Measurements from ENCODE around the gene ZNF600.
"Not testable (repeated sequence)": the region's sequence is repeated elsewhere in the genome, so short reads cannot be mapped to it uniquely, and the experiment has no call there.

Gene ZNF600

GRCh38 chr19:52748336-52748950, 38.1 kb downstream of the ZNF600 start:
- CTCF ChIA-PET: interaction anchor here (0.8 to 1.2 kb wide), 2 partner anchors 13 to 500 kb away, joined by 4 read pairs; no protein-coding TSS in a partner anchor
- POLR2A ChIA-PET: no interaction called here
- TF ChIP-seq CTCF (IDR thresholded peaks at IDR 0.05; ENCODE audit: insufficient read depth, low read length, missing control alignments): no peak
- DNase-seq (ENCODE audit: low read depth, low spot score): no peak
- no peak overlapping the region for H3K4me3 ChIP-seq (ENCODE audit: low read depth, low read length)

- DNase-seq (ENCODE audit: low read depth, low spot score); POLR2A ChIA-PET; H3K4me3 ChIP-seq (ENCODE audit: low read depth, low read length): not testable (repeated sequence)
- CTCF ChIA-PET: interaction anchor here (1.4 kb wide), 1 partner anchor 10 kb away, joined by 6 read pairs; no protein-coding TSS in a partner anchor
These were observed 40.7 kb downstream of the ZNF600 start for GRCh38 chr19:52745919-52746318.

- no peak for TF ChIP-seq CTCF (IDR thresholded peaks at IDR 0.05; ENCODE audit: insufficient read depth, low read length, missing control alignments)
- CTCF ChIA-PET: interaction anchor here (0.6 to 1.7 kb wide), 2 partner anchors 8 to 495 kb away, joined by 3 to 4 read pairs; partner anchors contain the start of gene ZNF611
- H3K4me3 ChIP-seq (ENCODE audit: low read depth, low read length): no peak overlapping the region
- no peak for DNase-seq (ENCODE audit: low read depth, low spot score)
- POLR2A ChIA-PET: no interaction called here
These were observed 43.5 kb downstream of the ZNF600 start for GRCh38 chr19:52743091-52743490.

GRCh38 chr19:52742516-52742915, 44.1 kb downstream of the ZNF600 start:
- ChIA-PET CTCF (no interaction called here), POLR2A (no interaction called here)
- no peak overlapping the region for H3K4me3 ChIP-seq (ENCODE audit: low read depth, low read length)
- TF ChIP-seq CTCF (IDR thresholded peaks at IDR 0.05; ENCODE audit: insufficient read depth, low read length, missing control alignments): no peak
- DNase-seq (ENCODE audit: low read depth, low spot score): no peak

GRCh38 chr19:52741951-52742485, 44.6 kb downstream of the ZNF600 start:
- CTCF ChIA-PET: no interaction called here

GRCh38 chr19:52741371-52741770, 45.2 kb downstream of the ZNF600 start:
- POLR2A ChIA-PET; CTCF ChIA-PET; DNase-seq (ENCODE audit: low read depth, low spot score); H3K4me3 ChIP-seq (ENCODE audit: low read depth, low read length): not testable (repeated sequence)

More at GRCh38 chr19:52741951-52742485, 44.6 kb downstream of the ZNF600 start:
- POLR2A ChIA-PET: no interaction called here
- TF ChIP-seq CTCF (IDR thresholded peaks at IDR 0.05; ENCODE audit: insufficient read depth, low read length, missing control alignments): no peak
- H3K4me3 ChIP-seq (ENCODE audit: low read depth, low read length): no peak overlapping the region
- no peak for DNase-seq (ENCODE audit: low read depth, low spot score)

- no peak overlapping the region for H3K4me3 ChIP-seq (ENCODE audit: low read depth, low read length)
- no peak for DNase-seq (ENCODE audit: low read depth, low spot score)
- ChIA-PET CTCF (no interaction called here), POLR2A (no interaction called here)
- TF ChIP-seq CTCF (IDR thresholded peaks at IDR 0.05; ENCODE audit: insufficient read depth, low read length, missing control alignments): no peak
These were observed 47.0 kb downstream of the ZNF600 start for GRCh38 chr19:52739576-52739975.
